ENCODE results near the gene MPG.
A peak's percentile ranks its signal among the peaks of the same experiment; 100 is the strongest.

The MPG gene

GRCh38 chr16:85865-86264 lies 7.8 kb downstream of the MPG start:
- no peak for DNase-seq

- DNase-seq, result no peak
Measured at GRCh38 chr16:86483-86952, 8.5 kb downstream of the MPG start.

DNA sequence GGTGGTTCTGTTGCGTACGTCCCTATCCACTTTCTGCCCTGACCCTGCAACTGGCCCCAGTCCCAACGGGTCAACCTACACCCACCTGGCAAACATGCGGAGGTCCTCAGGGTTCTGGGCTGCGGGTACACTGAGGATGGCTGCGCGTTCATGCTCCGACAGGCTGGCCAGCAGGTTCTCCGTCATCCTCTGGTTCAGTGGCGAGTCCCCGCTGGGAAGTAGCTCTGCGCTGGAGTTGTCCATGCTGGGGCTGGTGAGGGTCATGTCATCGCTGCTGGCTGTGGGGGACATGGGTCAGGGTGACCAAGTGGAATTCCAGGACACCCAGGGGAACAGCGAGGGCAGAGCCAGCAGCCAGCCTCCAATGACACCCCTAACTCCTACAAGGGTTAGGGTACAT lies 10.6 kb downstream of the MPG start:
- no peak for DNase-seq

DNA sequence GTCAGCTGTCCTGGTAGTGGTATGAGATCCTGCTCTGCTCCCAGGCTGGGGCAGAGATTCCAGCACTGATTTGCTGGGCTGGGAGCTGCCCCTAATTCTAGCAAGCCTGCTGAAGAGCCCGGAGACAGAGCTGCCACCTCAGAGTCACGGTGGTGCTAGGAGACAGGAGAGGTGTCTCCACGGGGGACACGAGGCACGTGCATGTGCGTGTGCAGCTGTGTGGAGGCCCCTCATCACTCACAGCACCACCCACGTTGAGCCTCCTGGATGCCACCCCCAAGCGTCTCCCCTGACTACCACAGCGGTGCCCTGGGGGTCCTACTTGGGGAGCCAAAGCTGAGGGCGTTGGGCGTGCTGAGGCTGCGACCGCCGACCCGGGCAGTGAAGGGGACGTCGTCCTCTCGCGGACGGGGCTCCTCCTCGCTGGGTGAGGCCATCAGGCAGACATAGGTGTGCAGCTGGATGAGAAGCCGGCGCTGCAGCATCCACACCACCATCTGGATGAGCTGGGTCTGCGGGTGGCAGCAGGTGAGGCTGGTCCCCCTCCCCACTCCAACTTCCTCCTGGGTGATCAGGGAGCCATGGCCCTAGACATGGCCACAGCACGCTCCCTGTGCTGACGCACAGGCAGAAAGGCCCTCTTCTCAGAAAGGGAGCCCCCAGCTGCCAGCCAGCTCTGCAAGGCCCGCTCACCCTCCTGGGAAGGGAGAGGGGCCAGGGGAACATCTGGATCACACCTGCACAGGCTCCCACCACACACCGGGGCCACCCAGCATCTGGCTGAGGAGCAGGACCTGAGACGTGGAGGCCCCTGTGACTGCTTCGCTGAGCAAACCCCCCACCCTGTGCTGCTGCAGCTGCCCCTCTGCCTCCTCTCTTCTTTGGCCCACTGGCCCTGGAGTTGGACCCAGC lies 11.6 kb downstream of the MPG start:
- DNase-seq, result no peak

GRCh38 chr16:91484-91883 lies 13.5 kb downstream of the MPG start:
- DNase-seq, result no peak

- no peak for DNase-seq
Measured at GRCh38 chr16:92431-93339, 14.7 kb downstream of the MPG start.

DNA sequence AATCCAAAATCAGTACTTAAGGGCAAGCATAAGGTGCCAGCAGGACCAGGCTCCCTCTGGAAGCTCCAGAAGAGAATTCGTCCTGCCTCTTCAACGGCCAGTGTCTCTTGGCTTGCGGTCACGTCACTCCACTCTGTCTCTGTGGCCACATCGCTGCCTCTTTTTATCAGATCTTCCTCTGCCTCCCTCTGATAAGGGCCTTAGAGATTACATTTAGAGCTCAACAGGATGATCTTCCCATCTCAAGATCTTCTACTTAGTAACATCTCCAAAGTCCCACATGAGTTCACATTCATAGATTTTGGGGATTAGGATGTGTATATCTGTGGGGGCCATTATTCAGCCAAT lies 16.9 kb downstream of the MPG start:
- no peak for DNase-seq

DNA sequence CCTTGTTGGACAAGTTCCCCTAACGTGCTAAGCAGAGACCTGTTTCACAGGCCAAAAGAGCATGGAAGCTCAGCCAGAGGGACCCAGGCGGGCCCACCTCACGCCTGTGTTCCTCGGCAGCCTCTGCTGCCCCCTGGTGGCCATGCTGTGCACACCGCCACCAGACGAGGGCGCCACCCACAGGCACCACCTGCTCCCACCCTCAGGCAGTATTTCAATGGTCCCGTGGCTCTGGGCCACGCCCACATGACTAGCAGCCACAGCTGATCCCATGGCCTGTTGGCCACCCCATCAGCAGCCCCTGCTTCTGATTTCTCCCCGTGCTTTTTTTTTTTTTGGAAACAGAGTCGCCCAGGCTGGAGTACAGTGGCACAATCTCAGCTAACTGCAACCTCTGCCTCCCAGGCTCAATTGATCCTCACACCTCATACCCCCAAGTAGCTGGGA lies 18.9 kb downstream of the MPG start:
- DNase-seq, result peak; percentile 21

- DNase-seq, result no peak
Measured at GRCh38 chr16:97822-98221, 19.8 kb downstream of the MPG start.

DNA sequence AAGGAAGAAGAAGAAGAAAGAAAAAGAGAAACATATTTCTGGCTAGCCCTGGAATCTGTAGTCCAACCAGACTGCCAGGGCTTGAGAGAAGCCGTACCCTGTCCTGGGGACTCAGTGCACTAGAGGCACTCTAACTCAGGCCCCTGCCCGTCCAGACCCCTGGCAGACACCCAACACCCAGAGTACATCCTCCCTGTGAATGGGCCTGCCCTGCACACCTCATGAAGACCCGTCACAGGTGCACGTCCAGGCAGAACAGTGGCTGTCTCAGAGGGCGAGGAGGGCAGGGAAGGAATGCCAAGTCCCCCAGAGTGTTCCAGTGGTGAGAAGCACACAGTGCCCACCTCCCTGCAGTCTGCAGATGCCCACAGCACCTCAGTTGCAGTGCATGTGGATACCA lies 23.0 kb downstream of the MPG start:
- DNase-seq, result no peak

DNA sequence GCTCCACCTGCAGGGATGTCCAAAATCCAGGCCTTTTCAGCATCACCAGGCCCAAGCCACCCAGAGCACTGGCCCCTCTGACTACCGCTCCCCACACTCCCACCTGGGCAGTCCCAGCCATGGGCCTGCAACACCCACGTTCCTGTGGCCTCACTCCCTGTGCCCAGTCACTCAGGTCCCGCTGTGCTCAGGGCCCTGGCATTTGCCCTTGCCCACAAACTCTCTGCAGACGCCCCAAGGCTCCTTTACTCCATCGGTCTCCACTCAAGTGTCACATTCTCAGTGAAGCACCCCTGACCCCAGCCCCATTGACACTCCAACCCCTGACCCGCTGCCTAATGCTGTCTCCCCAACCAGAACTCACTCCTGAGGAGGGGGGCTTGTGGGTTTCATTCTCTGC lies 23.6 kb downstream of the MPG start:
- no peak for DNase-seq

- DNase-seq, result no peak
Measured at GRCh38 chr16:102060-102855, 24.2 kb downstream of the MPG start.

DNA sequence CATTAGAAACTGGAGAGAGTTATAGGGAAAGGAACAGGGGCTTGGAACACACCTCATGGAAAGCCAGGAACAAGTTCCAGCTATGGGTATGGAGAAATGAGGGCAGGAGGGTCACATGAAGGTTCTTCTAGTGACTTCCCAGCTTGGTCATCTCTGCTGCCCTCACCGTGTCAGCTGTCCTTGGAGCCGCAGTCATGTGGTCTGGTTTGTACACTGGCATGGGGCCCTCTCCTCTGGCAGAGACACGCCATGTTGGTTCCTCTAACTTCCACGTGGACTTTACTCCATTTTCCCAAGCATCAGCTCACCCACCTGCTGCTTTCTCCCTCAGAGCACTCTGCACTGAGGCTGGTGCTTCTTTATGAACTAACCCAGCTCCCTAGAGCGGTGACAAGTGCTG lies 26.3 kb downstream of the MPG start:
- DNase-seq, result no peak

DNA sequence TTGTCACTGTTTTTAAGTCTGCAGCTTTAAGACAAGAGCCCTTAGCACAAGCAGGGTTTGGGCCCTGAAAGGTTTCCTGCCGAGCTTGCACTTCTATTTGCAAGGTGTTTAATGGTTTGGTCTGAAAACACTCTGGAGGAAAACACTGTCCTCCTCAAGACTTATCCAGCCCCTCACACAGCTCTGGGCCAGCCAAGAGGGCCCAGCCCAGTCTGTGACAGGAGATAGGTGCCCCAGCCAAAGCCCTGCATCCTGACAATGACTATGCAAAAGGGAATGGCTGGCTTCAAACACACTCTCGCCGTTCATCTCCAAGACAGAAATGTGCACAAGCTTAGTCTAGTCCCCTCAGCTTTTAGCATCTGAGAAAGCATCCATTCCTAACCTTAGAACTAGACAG lies 26.9 kb downstream of the MPG start:
- no peak for DNase-seq

- DNase-seq, result no peak
Measured at GRCh38 chr16:105521-105920, 27.5 kb downstream of the MPG start.

DNA sequence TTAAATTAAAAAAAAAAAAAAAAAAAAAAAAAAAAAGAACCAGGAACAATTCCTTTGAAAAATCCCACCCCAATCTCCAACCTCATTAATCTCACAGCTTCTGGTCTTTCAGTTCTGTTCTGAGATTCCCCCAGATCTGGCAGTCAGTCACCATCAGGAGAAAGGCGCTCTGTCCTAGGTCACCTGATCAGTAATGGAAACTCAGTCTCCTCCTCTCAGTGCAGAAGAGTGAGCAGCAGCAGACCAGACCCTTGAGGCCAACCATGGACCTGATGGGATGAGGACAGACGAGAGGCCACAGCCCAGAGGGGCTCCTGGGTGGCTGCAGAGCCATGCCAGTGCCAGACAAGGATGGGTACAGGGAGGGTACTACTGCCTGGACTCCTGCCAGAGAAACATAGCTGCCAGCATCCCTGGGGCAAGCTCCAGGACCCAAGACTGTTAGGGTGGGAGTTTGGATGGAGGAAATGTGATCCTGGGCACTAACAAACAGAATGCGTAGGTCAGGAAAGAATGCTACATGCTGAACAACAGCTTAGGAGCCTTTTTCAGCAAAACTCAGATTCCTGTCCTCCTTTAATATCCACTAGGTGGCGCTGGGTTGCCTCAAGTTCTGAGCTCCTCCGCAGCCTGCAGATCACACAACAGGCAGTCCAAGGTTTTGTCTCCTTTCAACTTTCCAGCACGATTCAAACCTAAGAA lies 28.7 kb downstream of the MPG start:
- peak; percentile 39 for DNase-seq

DNA sequence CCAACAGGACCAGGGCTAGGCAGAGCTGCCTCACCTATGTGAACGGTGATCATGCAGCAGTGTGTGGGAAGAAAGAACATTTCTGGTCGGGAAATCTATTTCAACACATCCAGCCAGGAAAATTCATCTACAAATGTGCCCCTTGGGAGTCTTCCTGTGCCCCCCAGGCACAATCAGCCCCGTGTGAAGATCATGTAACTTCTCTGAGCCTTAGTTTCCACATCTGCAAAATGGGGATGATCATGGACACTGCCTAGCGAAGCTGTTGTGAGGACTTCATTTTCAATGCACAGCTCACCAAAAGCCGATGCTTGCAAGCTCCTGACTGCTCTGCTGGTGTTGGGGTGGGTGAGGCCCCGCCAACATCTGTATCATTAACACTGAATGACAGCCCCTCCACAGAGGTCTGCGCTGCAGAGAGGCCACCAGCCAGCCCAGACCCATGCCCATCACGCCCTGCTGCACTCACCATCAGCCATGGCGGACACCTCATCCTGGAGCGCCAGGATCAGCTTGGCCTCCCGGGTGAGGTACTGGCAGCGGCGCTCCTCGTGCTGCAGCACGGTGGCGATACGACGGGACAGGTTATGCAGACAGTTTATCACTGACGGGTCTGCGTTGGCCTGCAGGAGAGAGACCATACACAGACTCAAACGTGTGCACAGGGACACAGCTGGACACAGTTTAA lies 34.3 kb downstream of the MPG start:
- DNase-seq, result no peak

DNA sequence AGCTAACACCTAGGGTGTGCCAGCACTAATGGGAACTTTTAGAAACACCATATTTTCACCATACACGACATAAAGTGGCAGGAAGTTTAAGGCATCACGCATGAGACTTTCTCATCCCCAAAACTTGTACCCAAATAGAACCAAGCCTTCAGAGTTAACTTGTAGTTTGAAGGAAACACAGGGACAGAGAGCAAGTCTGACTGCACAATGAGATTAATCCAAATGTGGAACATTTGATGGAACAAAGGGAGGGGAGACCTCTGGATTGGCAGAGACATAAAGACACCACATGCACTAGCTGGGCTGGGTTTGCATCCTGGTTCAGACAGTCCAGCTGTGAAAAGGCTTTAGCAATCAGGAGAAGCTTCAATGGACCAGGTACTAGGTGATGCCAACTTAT lies 36.3 kb downstream of the MPG start:
- no peak for DNase-seq

GRCh38 chr16:116015-116414 lies 38.0 kb downstream of the MPG start:
- no peak for DNase-seq

DNA sequence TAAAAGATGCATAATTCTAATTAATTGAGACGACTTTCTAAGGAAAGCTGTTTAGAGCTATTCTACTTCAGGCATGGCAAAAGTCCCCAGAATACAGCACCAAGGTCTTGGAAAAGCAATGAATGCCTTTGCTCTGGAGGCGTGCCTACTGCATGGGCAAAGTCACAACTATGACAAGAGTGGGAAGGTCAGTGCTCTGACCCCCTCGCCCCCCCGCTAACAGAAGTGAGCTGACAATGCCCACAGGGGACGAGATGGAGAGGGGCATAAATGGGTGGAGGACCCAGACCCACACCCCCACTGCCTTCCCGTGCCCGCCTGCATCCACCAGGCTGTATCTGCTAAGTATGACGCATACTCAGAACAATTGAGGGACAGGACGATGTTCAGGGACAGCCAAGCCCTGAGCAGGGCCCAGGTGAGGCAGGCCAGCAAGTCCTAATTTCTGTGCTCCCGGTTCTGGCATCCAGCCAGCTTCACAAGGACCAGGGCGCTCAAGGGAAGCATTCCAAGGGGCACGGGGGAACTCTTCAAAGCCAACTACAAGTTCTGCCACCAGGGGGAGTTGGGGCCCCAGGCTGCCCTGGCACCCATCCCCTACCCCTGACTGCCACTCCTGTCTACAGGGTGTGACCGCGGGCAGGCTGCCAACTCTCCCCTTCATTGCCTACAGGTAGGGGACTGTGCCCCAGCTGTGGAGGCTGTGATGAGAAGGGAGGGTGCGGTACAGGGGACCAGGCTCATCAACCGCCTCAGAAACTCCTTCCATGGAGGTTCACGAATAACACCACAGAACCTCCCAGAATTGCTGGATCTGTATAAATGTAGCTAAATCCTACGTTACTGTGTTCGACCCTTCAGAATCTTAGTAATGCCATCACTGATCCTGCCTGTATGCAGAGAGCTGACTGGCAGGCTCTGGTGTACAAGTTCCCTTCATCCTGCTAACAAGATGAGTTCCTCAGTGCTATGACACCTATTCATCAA lies 39.6 kb downstream of the MPG start:
- peak; percentile 54 for DNase-seq

Data from NCI-H510A treated with DMSO at 0.1 percent for 48 hours (cell line).